Measurements from ENCODE around the gene TMEM108.

TMEM108 gene

DNA sequence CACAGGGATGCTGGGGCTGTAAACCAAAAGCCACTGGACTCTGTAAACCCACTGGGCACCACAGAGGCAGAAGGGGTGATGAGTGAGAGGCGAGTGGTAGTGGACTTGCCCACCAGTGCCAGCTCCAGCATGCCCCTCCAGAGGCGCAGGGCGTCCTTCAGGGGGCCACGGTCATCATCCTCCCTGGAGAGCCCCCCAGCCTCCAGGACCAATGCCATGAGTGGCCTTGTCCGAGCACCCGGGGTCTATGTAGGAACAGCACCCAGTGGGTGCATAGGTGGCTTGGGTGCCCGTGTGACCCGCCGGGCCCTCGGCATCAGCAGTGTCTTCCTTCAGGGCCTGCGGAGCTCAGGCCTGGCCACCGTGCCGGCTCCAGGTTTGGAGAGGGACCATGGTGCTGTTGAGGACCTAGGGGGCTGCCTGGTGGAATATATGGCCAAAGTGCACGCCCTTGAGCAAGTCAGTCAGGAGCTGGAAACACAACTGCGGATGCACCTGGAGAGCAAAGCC lies 361.9 kb downstream of the TMEM108 start, which contains the start of gene BFSP2:
Gene BFSP2 (plus strand): TSS at position 51 of the 510 bp plus-strand sequence. CDS start 28 bp downstream, at position 79.
- no peak for DNase-seq (ENCODE audit: extremely low read depth, low read depth)
- TF ChIP-seq, protein P1, sequence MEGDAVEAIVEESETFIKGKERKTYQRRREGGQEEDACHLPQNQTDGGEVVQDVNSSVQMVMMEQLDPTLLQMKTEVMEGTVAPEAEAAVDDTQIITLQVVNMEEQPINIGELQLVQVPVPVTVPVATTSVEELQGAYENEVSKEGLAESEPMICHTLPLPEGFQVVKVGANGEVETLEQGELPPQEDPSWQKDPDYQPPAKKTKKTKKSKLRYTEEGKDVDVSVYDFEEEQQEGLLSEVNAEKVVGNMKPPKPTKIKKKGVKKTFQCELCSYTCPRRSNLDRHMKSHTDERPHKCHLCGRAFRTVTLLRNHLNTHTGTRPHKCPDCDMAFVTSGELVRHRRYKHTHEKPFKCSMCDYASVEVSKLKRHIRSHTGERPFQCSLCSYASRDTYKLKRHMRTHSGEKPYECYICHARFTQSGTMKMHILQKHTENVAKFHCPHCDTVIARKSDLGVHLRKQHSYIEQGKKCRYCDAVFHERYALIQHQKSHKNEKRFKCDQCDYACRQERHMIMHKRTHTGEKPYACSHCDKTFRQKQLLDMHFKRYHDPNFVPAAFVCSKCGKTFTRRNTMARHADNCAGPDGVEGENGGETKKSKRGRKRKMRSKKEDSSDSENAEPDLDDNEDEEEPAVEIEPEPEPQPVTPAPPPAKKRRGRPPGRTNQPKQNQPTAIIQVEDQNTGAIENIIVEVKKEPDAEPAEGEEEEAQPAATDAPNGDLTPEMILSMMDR (IDR thresholded peaks at IDR 0.05; ENCODE audit: low read depth, low read length, missing control alignments), result no peak
- no peak within 1 kb of the TSS for H3K4me3 ChIP-seq (replicated peaks; ENCODE audit: low read depth, low read length)

- H3K4me3 ChIP-seq (replicated peaks; ENCODE audit: low read depth, low read length), result no peak overlapping the region
- DNase-seq (ENCODE audit: extremely low read depth, low read depth), result no peak
- TF ChIP-seq, protein P1 (IDR thresholded peaks at IDR 0.05; ENCODE audit: low read depth, low read length, missing control alignments), result no peak
Measured at GRCh38 chr3:133401374-133402135, 363.4 kb downstream of the TMEM108 start.

DNA sequence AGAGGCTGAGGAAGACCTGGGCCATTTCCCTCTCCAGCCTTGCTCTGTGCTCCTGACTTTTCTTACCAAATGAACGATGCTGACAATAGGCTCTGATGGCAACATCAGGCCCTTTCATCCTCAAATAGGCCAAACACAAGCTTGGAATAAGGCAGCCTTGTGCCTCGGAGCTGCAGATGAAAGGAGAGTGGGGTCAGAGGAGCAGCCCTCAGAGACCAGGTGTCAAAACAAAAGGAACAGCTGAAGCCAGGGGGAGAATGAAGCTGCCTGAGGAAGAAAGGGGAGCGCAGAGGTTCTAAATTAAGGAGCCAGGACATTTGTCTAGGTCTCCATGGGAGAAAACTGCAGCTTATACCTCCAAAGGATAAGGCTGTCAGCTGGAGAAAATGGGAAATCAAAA lies 366.7 kb downstream of the TMEM108 start:
- H3K4me3 ChIP-seq (replicated peaks; ENCODE audit: low read depth, low read length), result no peak overlapping the region
- DNase-seq (ENCODE audit: extremely low read depth, low read depth), result no peak
- TF ChIP-seq, protein P1 (IDR thresholded peaks at IDR 0.05; ENCODE audit: low read depth, low read length, missing control alignments), result no peak

- TF ChIP-seq, protein P1 (IDR thresholded peaks at IDR 0.05; ENCODE audit: low read depth, low read length, missing control alignments), result no peak
- H3K4me3 ChIP-seq (replicated peaks; ENCODE audit: low read depth, low read length), result no peak overlapping the region
- no peak for DNase-seq (ENCODE audit: extremely low read depth, low read depth)
Measured at GRCh38 chr3:133408366-133408765, 370.2 kb downstream of the TMEM108 start.

- TF ChIP-seq, protein P1 (IDR thresholded peaks at IDR 0.05; ENCODE audit: low read depth, low read length, missing control alignments), result no peak
- no peak overlapping the region for H3K4me3 ChIP-seq (replicated peaks; ENCODE audit: low read depth, low read length)
- no peak for DNase-seq (ENCODE audit: extremely low read depth, low read depth)
Measured at GRCh38 chr3:133408961-133409360, 370.8 kb downstream of the TMEM108 start.

DNA sequence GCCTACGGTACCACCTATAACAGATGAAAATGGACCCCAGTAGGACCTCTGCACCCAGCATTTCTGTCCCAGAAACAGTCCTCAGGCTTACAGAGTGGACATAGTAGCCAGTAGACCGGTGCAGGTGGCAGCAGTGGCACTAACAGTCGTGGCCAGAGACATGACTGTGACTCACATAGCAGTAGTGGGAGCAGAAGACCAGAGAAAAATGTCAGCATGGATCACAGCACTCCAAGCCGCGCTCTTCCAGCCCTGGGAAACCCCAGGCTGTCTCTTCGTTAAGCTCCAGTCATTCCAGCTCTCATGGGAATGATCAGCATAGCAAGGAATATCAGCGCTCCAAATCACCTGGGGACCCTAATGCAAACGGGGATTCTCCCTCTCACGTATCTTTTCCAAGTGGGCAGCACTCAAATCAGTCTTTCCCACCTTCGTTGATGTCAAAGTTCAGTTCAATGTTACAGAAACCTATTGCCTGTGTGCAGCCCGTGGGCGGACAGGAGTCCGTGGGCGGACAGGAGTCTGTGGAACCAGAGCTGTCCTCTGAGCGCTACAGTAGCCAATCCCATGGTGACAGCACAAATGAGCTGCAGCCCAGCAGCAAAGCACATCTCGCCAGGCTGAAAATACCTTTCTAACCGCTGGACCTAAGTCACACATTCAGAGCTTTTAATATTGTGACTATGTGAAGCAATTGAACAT lies 372.2 kb downstream of the TMEM108 start:
- no peak for DNase-seq (ENCODE audit: extremely low read depth, low read depth)
- no peak overlapping the region for H3K4me3 ChIP-seq (replicated peaks; ENCODE audit: low read depth, low read length)

More for the DNA sequence above, 372.2 kb downstream of the TMEM108 start:
- TF ChIP-seq, protein P1 (IDR thresholded peaks at IDR 0.05; ENCODE audit: low read depth, low read length, missing control alignments), result no peak
